Smooth muscle cell (in vitro differentiated cells): ENCODE measurements around the gene ERC2. TPM values are rescaled to one million over a fixed set of nuclear protein-coding genes. Genes with fewer than 3 reads are reported as not detected.
A peak's percentile ranks its signal among the peaks of the same experiment; 100 is the strongest.

Experiments
- DNase-seq: peaks from one replicate; lab custom pipeline; 2025; ENCODE audit not compliant: unreplicated experiment; lab: John Stamatoyannopoulos, UW
- H2AFZ ChIP-seq: fragments of 200-600 bp; sonication (generic); 2 replicates; pipeline ENCODE4 v1.6.0; 2016; ENCODE audit warnings: antibody characterized with exemption, low read depth, mild to moderate bottlenecking
- H3F3A ChIP-seq: fragments of 200-600 bp; sonication (generic); 2 replicates; pipeline ENCODE4 v1.6.0; 2017; ENCODE audit warnings: antibody characterized with exemption, low read depth
- H3K27ac ChIP-seq: fragments of 200-600 bp; sonication (generic); 2 replicates; pipeline ENCODE4 v1.5.1; 2016; ENCODE audit warnings: low read depth, mild to moderate bottlenecking
- H3K27me3 ChIP-seq: fragments of 200-600 bp; sonication (generic); 2 replicates; pipeline ENCODE4 v1.6.1; 2016; ENCODE audit warnings: low read depth, mild to moderate bottlenecking
- H3K36me3 ChIP-seq: fragments of 200-600 bp; sonication (generic); 2 replicates; pipeline ENCODE4 v1.5.1; 2016; ENCODE audit warnings: low read depth
- H3K4me1 ChIP-seq: fragments of 200-600 bp; sonication (generic); 2 replicates; pipeline ENCODE4 v1.5.1; 2016; ENCODE audit warnings: low read depth
- H3K4me2 ChIP-seq: fragments of 200-600 bp; sonication (generic); 2 replicates; pipeline ENCODE4 v1.6.0; 2016; ENCODE audit warnings: mild to moderate bottlenecking
- H3K4me3 ChIP-seq: fragments of 200-600 bp; sonication (generic); 2 replicates; pipeline ENCODE4 v1.5.1; 2016; ENCODE audit warnings: mild to moderate bottlenecking
- H3K79me2 ChIP-seq: fragments of 200-600 bp; sonication (generic); 2 replicates; pipeline ENCODE4 v1.6.0; 2016; ENCODE audit warnings: low read depth, mild to moderate bottlenecking
- H3K9ac ChIP-seq: fragments of 200-600 bp; sonication (generic); 2 replicates; pipeline ENCODE4 v1.6.0; 2016; ENCODE audit warnings: low read depth
- H3K9me3 ChIP-seq: fragments of 200-600 bp; sonication (generic); replicated peaks from 2 replicates; pipeline ENCODE4 v1.5.1; 2016; ENCODE audit warnings: low read depth
- H4K20me1 ChIP-seq: fragments of 200-600 bp; sonication (generic); 2 replicates; pipeline ENCODE4 v1.6.0; 2016; ENCODE audit warnings: low read depth
- CTCF ChIP-seq: fragments of 200-600 bp; sonication (generic); IDR thresholded peaks from 2 replicates; pipeline ENCODE4 v1.5.1; 2017; ENCODE audit warnings: borderline replicate concordance, mild to moderate bottlenecking, antibody characterized with exemption; ENCODE audit not compliant: insufficient read depth, poor library complexity, severe bottlenecking
- WGBS: methylation state at CpG from one replicate; pipeline ENCODE4 v1.1.7; 2016; ENCODE audit warnings: low lambda C conversion rate; 5-methylcytosine and 5-hydroxymethylcytosine counted together
- polyA plus RNA-seq: library from polyadenylated mRNA; unstranded; fragments of >200 nt; fragmentation: Nextera tagmentation; extraction: Ambion mirVana; gene quantifications from 2 replicates; pipeline ENCODE4 v1.2.1, GENCODE V29; 2016
- total RNA-seq: library from RNA; depleted of rRNA; stranded (reverse); fragments of >200 nt; gene quantifications from 2 replicates; pipeline ENCODE4 v1.2.3, GENCODE V29; 2014

Gene ERC2
- total and polyA plus RNA-seq, 2 experiments from 2014 or later, result 1.1 TPM; not detected in 1

GRCh38 chr3:55978953-55979352 is 489.3 kb downstream of the ERC2 start:
- Histone ChIP-seq H3K4me2 (no peak overlapping the region), H4K20me1 (no peaks in the 10 kb centered on the region), H3K27me3 (peaks cover 4% of the 10 kb centered on the region), H3K27ac (no peak overlapping the region), H3F3A (no peaks in the 10 kb centered on the region), H3K4me1 (no peaks in the 10 kb centered on the region), H3K79me2 (no peaks in the 10 kb centered on the region), H3K36me3 (no peaks in the 10 kb centered on the region), H2AFZ (no peak overlapping the region), H3K9ac (no peak overlapping the region), H3K4me3 (no peak overlapping the region), H3K9me3 (no peaks in the 10 kb centered on the region)
- TF ChIP-seq CTCF, result no peak
- no peak for DNase-seq
- WGBS, result 90% methylated on average over 6 of the region's 6 CpGs

GRCh38 chr3:55974421-55975165 is 493.7 kb downstream of the ERC2 start:
- no peak overlapping the region for H3K9ac ChIP-seq
- no peaks in the 10 kb centered on the region for H3K9me3 ChIP-seq
- no peak for DNase-seq
- H3K4me1 ChIP-seq, result no peaks in the 10 kb centered on the region
- H3K79me2 ChIP-seq, result no peaks in the 10 kb centered on the region
- TF ChIP-seq CTCF, result no peak
- H3K27ac ChIP-seq, result no peak overlapping the region
- no peaks in the 10 kb centered on the region for H3K27me3 ChIP-seq
- H3F3A ChIP-seq, result no peaks in the 10 kb centered on the region
- H3K4me3 ChIP-seq, result no peak overlapping the region
- H2AFZ ChIP-seq, result no peak overlapping the region
- no peaks in the 10 kb centered on the region for H3K36me3 ChIP-seq
- no peak overlapping the region for H3K4me2 ChIP-seq
- WGBS, result 97% methylated on average over 13 of the region's 13 CpGs
- H4K20me1 ChIP-seq, result no peaks in the 10 kb centered on the region

- no peak for DNase-seq
- Histone ChIP-seq H3K9ac (no peak overlapping the region), H3K4me2 (no peak overlapping the region), H3K36me3 (no peaks in the 10 kb centered on the region), H3K27me3 (no peaks in the 10 kb centered on the region), H3K27ac (no peak overlapping the region), H3K79me2 (no peaks in the 10 kb centered on the region), H3F3A (no peaks in the 10 kb centered on the region), H3K9me3 (no peaks in the 10 kb centered on the region), H4K20me1 (no peaks in the 10 kb centered on the region), H3K4me1 (no peaks in the 10 kb centered on the region), H2AFZ (no peak overlapping the region), H3K4me3 (no peak overlapping the region)
- WGBS, result 88% methylated on average over 2 of the region's 2 CpGs
- no peak for TF ChIP-seq CTCF
These were observed 498.6 kb downstream of the ERC2 start for GRCh38 chr3:55969634-55970033.

GRCh38 chr3:55968331-55968730 is 499.9 kb downstream of the ERC2 start:
- Histone ChIP-seq H2AFZ (no peak overlapping the region), H4K20me1 (no peaks in the 10 kb centered on the region), H3K9ac (no peak overlapping the region), H3K4me3 (no peak overlapping the region), H3K36me3 (no peaks in the 10 kb centered on the region), H3F3A (no peaks in the 10 kb centered on the region), H3K27me3 (no peaks in the 10 kb centered on the region), H3K27ac (peak overlapping the region; percentile 7), H3K4me2 (no peak overlapping the region), H3K9me3 (no peaks in the 10 kb centered on the region), H3K4me1 (no peaks in the 10 kb centered on the region), H3K79me2 (no peaks in the 10 kb centered on the region)
- 80% methylated on average over 6 of the region's 6 CpGs for WGBS
- no peak for DNase-seq
- no peak for TF ChIP-seq CTCF
